8988T (cell line): ENCODE measurements around the gene GDPD4.
"Not testable (repeated sequence)": the region's sequence is repeated elsewhere in the genome, so short reads cannot be mapped to it uniquely, and the experiment has no call there.

Source experiments
- DNase-seq: peaks from one replicate; pipeline ENCODE4 v3.0.0; 2011

Gene GDPD4

GRCh38 chr11:77301510-77301909 lies at the start of gene GDPD4:
Gene GDPD4 (minus strand): TSS chr11:77301686. CDS start chr11:77285137, 16,549 bp downstream.
- no peak for DNase-seq

- DNase-seq = no peak
Measured at GRCh38 chr11:77347948-77348347, 46.5 kb upstream of the GDPD4 start.

- DNase-seq = no peak
Measured at GRCh38 chr11:77346906-77347603, 45.6 kb upstream of the GDPD4 start.

GRCh38 chr11:77345621-77346020 lies 44.1 kb upstream of the GDPD4 start:
- DNase-seq = no peak

GRCh38 chr11:77340501-77340900 lies 39.0 kb upstream of the GDPD4 start:
- DNase-seq = no peak

GRCh38 chr11:77332259-77332658 lies 30.8 kb upstream of the GDPD4 start:
- DNase-seq = no peak

GRCh38 chr11:77325159-77325558 lies 23.7 kb upstream of the GDPD4 start:
- no peak for DNase-seq

- DNase-seq = no peak
Measured at GRCh38 chr11:77324508-77324907, 23.0 kb upstream of the GDPD4 start.

GRCh38 chr11:77322926-77323590 lies 21.6 kb upstream of the GDPD4 start:
- DNase-seq = no peak

GRCh38 chr11:77322506-77322905 lies 21.0 kb upstream of the GDPD4 start:
- DNase-seq = no peak

- DNase-seq = no peak
Measured at GRCh38 chr11:77320351-77320750, 18.9 kb upstream of the GDPD4 start.

GRCh38 chr11:77318600-77318999 lies 17.1 kb upstream of the GDPD4 start:
- no peak for DNase-seq

- no peak for DNase-seq
Measured at GRCh38 chr11:77316733-77317342, 15.4 kb upstream of the GDPD4 start.

- DNase-seq = no peak
Measured at GRCh38 chr11:77312107-77312506, 10.6 kb upstream of the GDPD4 start.

- no peak for DNase-seq
Measured at GRCh38 chr11:77311701-77312100, 10.2 kb upstream of the GDPD4 start.

- DNase-seq = no peak
Measured at GRCh38 chr11:77310721-77311120, 9.2 kb upstream of the GDPD4 start.

- DNase-seq = no peak
Measured at GRCh38 chr11:77309401-77310085, 8.1 kb upstream of the GDPD4 start.

GRCh38 chr11:77308838-77309237 lies 7.4 kb upstream of the GDPD4 start:
- DNase-seq = no peak

- no peak for DNase-seq
Measured at GRCh38 chr11:77303328-77303727, 1.8 kb upstream of the GDPD4 start.

GRCh38 chr11:77302752-77303151 lies 1.3 kb upstream of the GDPD4 start:
- DNase-seq = no peak

- DNase-seq = no peak
Measured at GRCh38 chr11:77300695-77301094, 791 bp downstream of the GDPD4 start.

- DNase-seq = not testable (repeated sequence)
Measured at GRCh38 chr11:77300028-77300427, 1.5 kb downstream of the GDPD4 start.

- DNase-seq = no peak
Measured at GRCh38 chr11:77299528-77299993, 1.9 kb downstream of the GDPD4 start.

GRCh38 chr11:77294040-77294439 lies 7.4 kb downstream of the GDPD4 start:
- DNase-seq = no peak
